WTC11 (cell line): ENCODE data around the gene AHNAK. TPM values are rescaled to one million over a fixed set of nuclear protein-coding genes. Genes with fewer than 3 reads are reported as not detected.

ENCODE experiments used
- ATAC-seq: fragments of 200-7000 bp; cut with Tn5 transposase; 2 replicates; pipeline ENCODE4 v1.10.0; 2021; ENCODE audit warnings: mild to moderate bottlenecking, moderate library complexity
- CTCF ChIA-PET: fragments of 300-600 bp; sonication (Branson Sonifier 250); formaldehyde crosslinking; loops from one replicate; lab custom pipeline; 2021; ENCODE audit warnings: antibody characterized with exemption; lab: Charles Lee
- POLR2A ChIA-PET: fragments of 350-600 bp; sonication (Branson Sonifier 250); formaldehyde crosslinking; loops from one replicate; lab custom pipeline; 2021; ENCODE audit warnings: antibody characterized with exemption; lab: Charles Lee
- DNase-seq: peaks from one replicate; pipeline ENCODE4 v3.0.0; 2021; ENCODE audit warnings: low spot score
- H3K27ac Mint-ChIP-seq: 2 replicates; pipeline ENCODE4 v1.8.0; 2021; ENCODE audit warnings: mixed read lengths
- H3K27me3 Mint-ChIP-seq: 2 replicates; pipeline ENCODE4 v1.8.0; 2021; ENCODE audit warnings: low read depth, mild to moderate bottlenecking, moderate library complexity, mixed read lengths
- H3K36me3 Mint-ChIP-seq: 2 replicates; pipeline ENCODE4 v1.8.0; 2021; ENCODE audit warnings: mixed read lengths
- H3K4me1 Mint-ChIP-seq: 2 replicates; pipeline ENCODE4 v1.8.0; 2022; ENCODE audit warnings: mixed read lengths
- H3K4me3 Mint-ChIP-seq: 2 replicates; pipeline ENCODE4 v1.8.0; 2021; ENCODE audit warnings: mild to moderate bottlenecking, moderate library complexity, mixed read lengths
- H3K9me3 Mint-ChIP-seq: 2 replicates; pipeline ENCODE4 v1.8.0; 2021; ENCODE audit warnings: mixed read lengths
- AR ChIP-seq: fragments of 250-450 bp; sonication (Bioruptor Pico); IDR thresholded peaks from 2 replicates; pipeline ENCODE4 v1.9.0; 2021; ENCODE audit warnings: mild to moderate bottlenecking
- ARID4B ChIP-seq: sonication (generic); formaldehyde crosslinking; IDR thresholded peaks from 2 replicates; pipeline ENCODE4 v1.8.0; 2023; ENCODE audit warnings: missing genetic modification reagents, mild to moderate bottlenecking, borderline replicate concordance
- ATF2 ChIP-seq: sonication (generic); formaldehyde crosslinking; IDR thresholded peaks from 2 replicates; pipeline ENCODE4 v1.8.1; 2022; ENCODE audit warnings: low read depth, missing genetic modification reagents, borderline replicate concordance
- ATF3 ChIP-seq: sonication (generic); formaldehyde crosslinking; conservative IDR thresholded peaks from 2 replicates; pipeline ENCODE4 v1.8.1; 2022; ENCODE audit warnings: mild to moderate bottlenecking, missing genetic modification reagents
- ATF6 ChIP-seq: sonication (generic); formaldehyde crosslinking; IDR thresholded peaks from 2 replicates; pipeline ENCODE4 v1.8.1; 2023; ENCODE audit warnings: mild to moderate bottlenecking, missing genetic modification reagents
- CREM ChIP-seq: sonication (generic); formaldehyde crosslinking; IDR thresholded peaks from 2 replicates; pipeline ENCODE4 v1.8.1; 2022; ENCODE audit warnings: mild to moderate bottlenecking, missing genetic modification reagents, moderate library complexity
- ESRRA ChIP-seq: sonication (generic); formaldehyde crosslinking; IDR thresholded peaks from 2 replicates; pipeline ENCODE4 v1.8.1; 2022; ENCODE audit warnings: mild to moderate bottlenecking, missing genetic modification reagents, borderline replicate concordance
- FOXJ3 ChIP-seq: sonication (generic); formaldehyde crosslinking; IDR thresholded peaks from 2 replicates; pipeline ENCODE4 v1.9.0; 2021; ENCODE audit warnings: missing genetic modification reagents, mild to moderate bottlenecking, borderline replicate concordance
- FOXP1 ChIP-seq: sonication (generic); formaldehyde crosslinking; IDR thresholded peaks from 2 replicates; pipeline ENCODE4 v1.8.0; 2022; ENCODE audit warnings: missing genetic modification reagents, mild to moderate bottlenecking, moderate library complexity, borderline replicate concordance
- GABPB1 ChIP-seq: sonication (generic); formaldehyde crosslinking; IDR thresholded peaks from 2 replicates; pipeline ENCODE4 v1.8.1; 2023; ENCODE audit warnings: mild to moderate bottlenecking, missing genetic modification reagents
- JUN ChIP-seq: sonication (generic); formaldehyde crosslinking; IDR thresholded peaks from 2 replicates; pipeline ENCODE4 v1.8.0; 2023; ENCODE audit warnings: mild to moderate bottlenecking, missing genetic modification reagents
- MAX ChIP-seq: sonication (generic); formaldehyde crosslinking; IDR thresholded peaks from 2 replicates; pipeline ENCODE4 v1.8.0; 2022; ENCODE audit warnings: mild to moderate bottlenecking, missing genetic modification reagents
- NFYB ChIP-seq: sonication (generic); formaldehyde crosslinking; conservative IDR thresholded peaks from 2 replicates; pipeline ENCODE4 v1.8.0; 2022; ENCODE audit warnings: low read depth, missing genetic modification reagents
- PRRX2 ChIP-seq: fragments of 250-450 bp; sonication (Bioruptor Pico); IDR thresholded peaks from 2 replicates; pipeline ENCODE4 v1.8.0; 2021; ENCODE audit warnings: mild to moderate bottlenecking
- SP1 ChIP-seq: sonication (generic); formaldehyde crosslinking; conservative IDR thresholded peaks from 2 replicates; pipeline ENCODE4 v1.8.1; 2022; ENCODE audit warnings: missing genetic modification reagents
- TEAD1 ChIP-seq: sonication (generic); formaldehyde crosslinking; IDR thresholded peaks from 2 replicates; pipeline ENCODE4 v1.8.0; 2022; ENCODE audit warnings: mild to moderate bottlenecking, missing genetic modification reagents
- USF2 ChIP-seq: sonication (generic); formaldehyde crosslinking; IDR thresholded peaks from 2 replicates; pipeline ENCODE4 v1.8.1; 2023; ENCODE audit warnings: mild to moderate bottlenecking, missing genetic modification reagents, moderate library complexity
- ZNF232 ChIP-seq: sonication (generic); formaldehyde crosslinking; IDR thresholded peaks from 2 replicates; pipeline ENCODE4 v1.8.0; 2022; ENCODE audit warnings: mild to moderate bottlenecking, missing genetic modification reagents
- ZNF416 ChIP-seq: fragments of 250-450 bp; sonication (Bioruptor Pico); IDR thresholded peaks from 2 replicates; pipeline ENCODE4 v1.9.0; 2021; ENCODE audit warnings: mild to moderate bottlenecking, inconsistent platforms
- total RNA-seq: library from RNA; stranded (reverse); gene quantifications from 3 replicates; pipeline ENCODE4 v1.2.3, GENCODE V29; 2021

Gene AHNAK
- total RNA-seq, 1 experiment from 2014 or later = 21.0 TPM

GRCh38 chr11:62574363-62575071 is 27.9 kb upstream of the AHNAK start:
- TF ChIP-seq GABPB1 (CRISPR knock-in tag) = peak; percentile 23; the same call in 1 of the 2 replicates
- 0 out of 2 replicates have a peak, but pooled peaks have one; percentile 15 for TF ChIP-seq ZNF416 (CRISPR knock-in tag)
- TF ChIP-seq ATF3 = no peak
- Mint-ChIP-seq H3K9me3 (no peaks in the 10 kb centered on the region), H3K27me3 (no peaks in the 10 kb centered on the region), H3K4me1 (peaks cover 37% of the 10 kb centered on the region), H3K36me3 (peaks cover 62% of the 10 kb centered on the region), H3K4me3 (peak overlapping the region; percentile 99), H3K27ac (peak overlapping the region; percentile 96)
- ATAC-seq (peak; percentile 5), DNase-seq (peak; percentile 33)
- POLR2A ChIA-PET = interaction anchor here (0.5 to 3.2 kb wide), 20 partner anchors 8 to 1413 kb away, joined by 3 to 44 read pairs (median 4); partner anchors contain the start of genes B3GAT3, C11orf98, CSKMT and GNG3
- CTCF ChIA-PET = interaction anchor here (0.6 to 2.1 kb wide), 20 partner anchors 14 to 237 kb away, joined by 3 to 33 read pairs (median 6); partner anchors contain the start of genes B3GAT3, HNRNPUL2, MTA2 and TUT1

GRCh38 chr11:62573592-62574362 is 27.2 kb upstream of the AHNAK start, which contains the start of gene EEF1G:
Gene EEF1G (minus strand): TSS chr11:62573891. CDS start chr11:62573842, 49 bp downstream.
- peak; percentile 97 for ATAC-seq
- H3K27ac Mint-ChIP-seq = peak within 1 kb of the TSS; percentile 96
- DNase-seq = peak; percentile 98
- peaks cover 69% of the 10 kb centered on the region for H3K36me3 Mint-ChIP-seq
- H3K4me1 Mint-ChIP-seq = peaks cover 37% of the 10 kb centered on the region
- CTCF ChIA-PET = interaction anchor here (0.6 to 2.1 kb wide), 17 partner anchors 13 to 236 kb away, joined by 3 to 33 read pairs (median 6); partner anchors contain the start of genes B3GAT3, HNRNPUL2, MTA2 and TUT1
- H3K4me3 Mint-ChIP-seq = peak within 1 kb of the TSS; percentile 99
- H3K9me3 Mint-ChIP-seq = no peaks in the 10 kb centered on the region
- POLR2A ChIA-PET = interaction anchor here (0.5 to 3.2 kb wide), 20 partner anchors 9 to 1412 kb away, joined by 3 to 44 read pairs (median 4); partner anchors contain the start of genes B3GAT3, C11orf98, CSKMT and GNG3
- no peaks in the 10 kb centered on the region for H3K27me3 Mint-ChIP-seq
- TF ChIP-seq JUN (CRISPR knock-in tag) (no peak), NFYB (CRISPR knock-in tag) (peak; percentile 39), PRRX2 (CRISPR knock-in tag) (0 out of 2 replicates have a peak, but pooled peaks have one; percentile 64), CREM (CRISPR knock-in tag) (peak; percentile 67), ATF2 (no peak), FOXP1 (CRISPR knock-in tag) (0 out of 2 replicates have a peak, but pooled peaks have one; percentile 2), USF2 (CRISPR knock-in tag) (no peak), ESRRA (no peak), AR (CRISPR knock-in tag) (no peak), ZNF232 (CRISPR knock-in tag) (peak; percentile 11; the same call in 1 of the 2 replicates), TEAD1 (CRISPR knock-in tag) (0 out of 2 replicates have a peak, but pooled peaks have one; percentile 14), MAX (peak; percentile 55; the same call in 1 of the 2 replicates), ARID4B (CRISPR knock-in tag) (peak; percentile 44; the same call in 1 of the 2 replicates), SP1 (CRISPR knock-in tag) (peak; percentile 80), FOXJ3 (CRISPR knock-in tag) (no peak), ATF6 (CRISPR knock-in tag) (no peak)
